Esophagus muscularis mucosa (tissue), 3 donors: Measurements from ENCODE around the gene GRK3.

Experiments
- POLR2A ChIP-seq: fragments of 450-650 bp; IDR thresholded peaks from one replicate; pipeline ENCODE4 v1.6.1; 2017; ENCODE audit warnings: antibody characterized with exemption, moderate library complexity, mild to moderate bottlenecking, low read depth
- TF ChIP-seq, protein P1 (sequence below), 3 experiments: fragments of 200-600 bp in 2 of 3; fragments of 450-650 bp in 1 of 3; sonication (generic) in 2 of 3; IDR thresholded peaks; one replicate each; pipeline ENCODE4 v1.5.1; 2017 to 2019; ENCODE audit warnings: antibody characterized with exemption in 3 of 3, mild to moderate bottlenecking in 2 of 3, moderate library complexity in 1 of 3

DNA sequence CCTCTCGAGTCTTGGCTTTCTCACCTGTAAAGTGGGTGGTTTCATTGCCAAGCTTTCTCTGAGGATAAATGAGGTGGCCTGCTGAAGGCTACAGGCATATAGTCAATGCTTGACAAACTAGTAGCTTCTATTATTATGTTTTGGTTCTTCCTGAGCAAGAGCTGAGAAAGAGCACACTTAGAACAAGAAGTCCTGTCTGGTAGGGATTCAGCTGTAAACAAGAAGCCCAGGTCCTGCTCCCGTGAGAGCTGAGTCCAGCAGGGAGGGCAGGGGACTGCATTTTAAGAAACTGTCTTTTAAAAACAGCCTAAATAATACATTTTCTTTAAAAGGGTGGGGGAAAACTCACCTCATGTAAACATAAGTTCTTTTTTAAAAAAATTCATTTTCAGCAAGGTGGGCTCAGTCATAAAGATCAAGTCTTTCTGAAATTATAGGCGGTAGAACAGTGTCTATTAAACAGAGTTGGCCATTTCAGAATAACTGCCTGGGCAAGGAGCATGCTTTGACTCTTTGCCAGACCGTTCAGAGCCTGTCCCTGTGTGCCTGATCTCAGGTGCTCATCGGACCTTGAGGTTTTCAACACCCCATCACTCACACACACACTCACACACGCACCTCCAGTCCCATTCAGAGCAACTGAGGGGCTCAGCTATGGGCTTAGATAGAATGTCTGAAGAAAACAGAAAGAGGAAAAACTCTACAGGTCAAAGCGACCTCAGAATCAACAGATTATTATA lies 148.4 kb downstream of the GRK3 start:
- no peak for TF ChIP-seq POLR2A
- TF ChIP-seq, protein P1, sequence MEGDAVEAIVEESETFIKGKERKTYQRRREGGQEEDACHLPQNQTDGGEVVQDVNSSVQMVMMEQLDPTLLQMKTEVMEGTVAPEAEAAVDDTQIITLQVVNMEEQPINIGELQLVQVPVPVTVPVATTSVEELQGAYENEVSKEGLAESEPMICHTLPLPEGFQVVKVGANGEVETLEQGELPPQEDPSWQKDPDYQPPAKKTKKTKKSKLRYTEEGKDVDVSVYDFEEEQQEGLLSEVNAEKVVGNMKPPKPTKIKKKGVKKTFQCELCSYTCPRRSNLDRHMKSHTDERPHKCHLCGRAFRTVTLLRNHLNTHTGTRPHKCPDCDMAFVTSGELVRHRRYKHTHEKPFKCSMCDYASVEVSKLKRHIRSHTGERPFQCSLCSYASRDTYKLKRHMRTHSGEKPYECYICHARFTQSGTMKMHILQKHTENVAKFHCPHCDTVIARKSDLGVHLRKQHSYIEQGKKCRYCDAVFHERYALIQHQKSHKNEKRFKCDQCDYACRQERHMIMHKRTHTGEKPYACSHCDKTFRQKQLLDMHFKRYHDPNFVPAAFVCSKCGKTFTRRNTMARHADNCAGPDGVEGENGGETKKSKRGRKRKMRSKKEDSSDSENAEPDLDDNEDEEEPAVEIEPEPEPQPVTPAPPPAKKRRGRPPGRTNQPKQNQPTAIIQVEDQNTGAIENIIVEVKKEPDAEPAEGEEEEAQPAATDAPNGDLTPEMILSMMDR (IDR thresholded peaks at IDR 0.05), result no peak
